ENCODE results near the gene CSNK1G3. TPM values are rescaled to one million over a fixed set of nuclear protein-coding genes. Genes with fewer than 3 reads are reported as not detected.

The CSNK1G3 gene
- total and polyA plus RNA-seq, 12 donors = 5.0 to 30.9 (median 24.8) TPM

GRCh38 chr5:123520677-123521247 is 8.8 kb downstream of the CSNK1G3 start:
- Histone ChIP-seq H3K27me3 (no peaks in the 10 kb centered on the region), H3K9me3 (no peaks in the 10 kb centered on the region), H3K4me1 (peaks cover 0 to 41% (median 26%) of the 10 kb centered on the region in 9 donors), H3K4me3 (no peak overlapping the region), H3K36me3 (no peaks in the 10 kb centered on the region), H3K27ac (no peak overlapping the region)
- intact Hi-C loops (cut with DNase I) = no loop called here
- no peak for TF ChIP-seq CTCF (IDR thresholded peaks at IDR 0.05)
- ATAC-seq (no peak), DNase-seq (no peak)

DNA sequence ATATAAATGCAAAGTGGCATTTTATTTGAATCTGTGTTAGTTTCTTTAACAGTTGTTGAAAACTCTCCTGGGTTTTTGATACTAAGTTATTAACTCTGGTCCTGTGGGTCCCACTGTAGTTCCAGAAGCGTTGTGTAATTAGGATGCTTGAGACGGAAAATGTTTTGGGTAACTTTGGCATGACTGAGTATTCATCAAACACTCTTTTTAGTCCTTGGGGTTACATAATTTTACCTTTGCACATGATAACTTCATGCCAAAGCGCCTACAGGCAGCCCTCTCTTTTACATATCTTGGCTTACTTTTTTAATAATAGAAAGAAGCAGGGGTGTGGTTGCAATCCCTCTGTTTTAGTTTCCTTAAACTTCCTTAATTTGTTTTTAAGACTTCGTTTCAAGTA is 12.2 kb downstream of the CSNK1G3 start:
- no peaks in the 10 kb centered on the region for H3K27me3 ChIP-seq
- H3K36me3 ChIP-seq = no peaks in the 10 kb centered on the region
- peak overlapping the region in 1 of 10 donors; percentile 2 for H3K4me3 ChIP-seq
- no peak for DNase-seq
- H3K4me1 ChIP-seq = peaks cover 0 to 54% (median 40%) of the 10 kb centered on the region in 9 donors
- H3K27ac ChIP-seq = peak overlapping the region in 2 of 10 donors; percentile 2 to 28
- ATAC-seq = no peak
- TF ChIP-seq CTCF (IDR thresholded peaks at IDR 0.05) = no peak
- intact Hi-C loops (cut with DNase I) = no loop called here
- no peaks in the 10 kb centered on the region for H3K9me3 ChIP-seq
- WGBS, 2 donors = 33 to 39% methylated on average over 4 of the region's 4 CpGs

GRCh38 chr5:123527190-123527589 is 15.2 kb downstream of the CSNK1G3 start:
- no peak for TF ChIP-seq CTCF (IDR thresholded peaks at IDR 0.05)
- intact Hi-C loops (cut with DNase I) = no loop called here
- H3K27me3 ChIP-seq = no peaks in the 10 kb centered on the region
- no peak for DNase-seq
- no peak overlapping the region for H3K4me3 ChIP-seq
- no peak overlapping the region for H3K27ac ChIP-seq
- peaks cover 0 to 64% (median 42%) of the 10 kb centered on the region in 9 donors for H3K4me1 ChIP-seq
- H3K9me3 ChIP-seq = no peaks in the 10 kb centered on the region
- no peak for ATAC-seq
- H3K36me3 ChIP-seq = no peaks in the 10 kb centered on the region

DNA sequence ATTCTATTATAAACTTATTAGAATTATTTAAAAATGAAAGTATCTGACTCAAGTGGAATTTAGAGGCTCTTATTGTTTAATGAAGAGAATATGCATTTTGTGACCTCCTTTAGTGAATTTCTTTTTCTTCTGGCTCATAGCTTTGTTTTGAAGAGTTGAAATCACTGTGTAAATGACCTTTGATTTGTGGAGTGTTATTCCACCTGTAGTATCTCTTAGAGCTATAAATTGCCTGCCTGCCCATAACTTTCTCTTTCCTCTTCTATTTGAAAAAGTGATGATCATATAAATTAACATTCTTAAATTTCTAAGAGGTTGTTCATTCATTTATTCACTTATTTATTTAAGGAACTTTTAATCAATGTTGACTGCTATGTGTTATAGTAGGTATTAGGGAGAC is 16.1 kb downstream of the CSNK1G3 start:
- intact Hi-C loops (cut with DNase I) = no loop called here
- DNase-seq = no peak
- TF ChIP-seq CTCF (IDR thresholded peaks at IDR 0.05) = no peak
- Histone ChIP-seq H3K36me3 (no peaks in the 10 kb centered on the region), H3K4me1 (peaks cover 0 to 73% (median 42%) of the 10 kb centered on the region in 9 donors), H3K4me3 (no peak overlapping the region), H3K27ac (peak overlapping the region in 2 of 10 donors; percentile 7), H3K27me3 (no peaks in the 10 kb centered on the region), H3K9me3 (no peaks in the 10 kb centered on the region)
- no peak for ATAC-seq

All from heart right ventricle (tissue), 16 donors.